HG03175 (cell line): Measurements from ENCODE around the gene SLCO4C1.
"Not testable (repeated sequence)": the region's sequence is repeated elsewhere in the genome, so short reads cannot be mapped to it uniquely, and the experiment has no call there.

Experiments
- ATAC-seq: cut with Tn5 transposase; IDR thresholded peaks from one replicate; pipeline ENCODE4 v1.9.1; 2021; ENCODE audit warnings: mild to moderate bottlenecking, moderate library complexity; ENCODE audit not compliant: unreplicated experiment

The SLCO4C1 gene

GRCh38 chr5:102296178-102296817 lies at the start of gene SLCO4C1:
TSS of gene SLCO4C1 (minus strand) at chr5:102296284. CDS start at chr5:102296262, 22 bp downstream.
- ATAC-seq = peak; percentile 96

DNA sequence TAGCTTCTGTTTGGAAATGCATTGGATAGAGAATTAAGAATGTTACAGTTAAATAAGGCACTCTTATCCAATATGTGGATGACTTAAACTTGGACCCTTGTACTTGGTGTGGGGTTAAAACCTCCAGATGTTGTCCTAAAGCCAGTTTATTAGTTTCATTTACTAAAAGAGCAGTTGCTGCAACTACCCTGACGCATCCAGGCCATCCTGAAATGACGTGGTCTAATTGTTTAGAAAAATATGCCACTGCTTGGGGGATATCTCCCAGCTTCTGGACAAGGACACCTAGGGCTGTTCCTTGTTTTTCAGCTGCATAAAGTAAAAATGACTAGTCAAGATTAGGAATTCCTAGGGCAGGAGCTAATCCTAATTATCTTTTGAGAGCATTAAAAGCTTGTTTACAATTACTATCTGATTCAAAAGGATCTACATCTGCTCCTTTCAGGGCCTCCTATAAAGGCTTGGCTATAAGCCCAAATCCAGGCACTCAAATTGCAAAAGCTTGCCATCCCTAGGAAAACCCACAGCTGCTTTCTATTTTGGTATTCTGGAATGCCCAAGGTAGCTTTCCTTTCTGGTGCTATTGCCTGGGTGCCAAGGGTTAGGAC lies 45.7 kb upstream of the SLCO4C1 start:
- no peak for ATAC-seq

- no peak for ATAC-seq
Observed at GRCh38 chr5:102324714-102325113, 28.6 kb upstream of the SLCO4C1 start.

- ATAC-seq = not testable (repeated sequence)
Observed at GRCh38 chr5:102318801-102319200, 22.7 kb upstream of the SLCO4C1 start.

DNA sequence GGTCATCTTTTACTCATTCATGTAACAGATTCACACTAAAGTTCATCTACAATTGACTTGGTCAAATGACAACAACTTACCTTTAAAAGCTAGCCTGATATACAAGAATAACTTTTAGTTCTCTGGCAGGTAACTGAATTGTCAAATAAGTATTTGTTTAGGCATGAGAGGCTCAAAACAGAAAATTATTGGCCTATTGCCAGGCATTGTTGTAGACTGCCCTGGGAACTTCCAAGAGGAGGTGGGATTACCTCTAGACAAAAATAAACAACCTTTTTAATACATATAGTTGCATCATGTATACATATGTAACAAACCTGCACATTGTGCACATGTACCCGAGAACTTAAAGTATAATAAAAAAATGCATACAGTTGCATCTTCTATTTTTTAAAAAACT lies 18.2 kb upstream of the SLCO4C1 start:
- no peak for ATAC-seq

DNA sequence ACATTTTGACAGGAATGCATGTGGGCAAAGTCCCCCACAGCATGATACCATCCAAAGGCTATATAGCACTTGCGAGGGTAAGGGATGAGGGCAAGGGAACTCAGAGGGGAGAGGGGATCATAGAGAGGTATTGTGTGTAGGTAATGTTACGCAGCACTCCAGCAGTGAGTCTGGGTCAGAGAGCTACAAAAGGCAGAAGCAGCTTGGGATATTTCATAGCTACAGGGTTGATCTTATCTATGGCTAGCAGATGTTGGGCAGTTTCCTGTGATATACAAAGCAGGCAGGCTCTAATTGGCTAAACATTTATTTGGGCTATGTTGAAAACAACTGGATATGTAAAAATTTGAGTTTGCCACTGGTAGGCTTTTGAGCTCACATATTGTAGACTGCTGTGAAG lies 17.8 kb upstream of the SLCO4C1 start:
- ATAC-seq = no peak

DNA sequence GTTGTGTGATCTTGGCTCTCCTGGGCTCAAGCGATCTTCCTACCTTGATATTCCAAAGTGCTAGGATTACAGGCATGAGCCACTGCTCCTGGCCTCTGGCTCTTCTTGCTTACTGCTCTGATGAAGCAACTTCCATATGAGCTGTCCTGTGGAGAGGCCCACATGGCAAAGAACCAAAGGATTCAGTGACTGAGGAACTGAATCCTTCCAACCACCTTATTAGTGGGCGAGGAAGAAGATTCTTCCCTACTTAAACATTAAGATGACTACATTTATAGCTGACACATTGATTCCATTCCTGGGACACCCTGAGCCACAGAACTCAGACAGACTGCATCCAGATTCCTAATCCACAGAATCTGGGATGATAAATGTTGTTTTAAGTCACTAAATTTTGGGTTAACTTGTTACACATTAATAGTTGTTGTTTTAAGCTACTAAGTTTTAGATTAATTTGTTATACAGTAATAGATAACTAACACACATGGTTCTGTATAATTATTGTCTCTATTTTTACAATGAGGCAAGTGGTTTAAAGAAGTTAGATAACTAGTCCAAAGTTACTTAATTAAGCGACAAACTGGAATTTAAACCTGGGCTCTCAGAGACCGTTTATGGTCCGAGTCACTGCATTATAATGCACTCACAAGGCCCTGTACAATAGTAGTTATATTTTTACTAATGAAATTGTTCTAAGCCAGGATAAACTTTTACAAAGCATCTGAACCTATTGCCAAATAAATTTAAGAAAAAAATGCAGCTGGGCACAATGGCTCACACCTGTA lies 16.7 kb upstream of the SLCO4C1 start:
- no peak for ATAC-seq

GRCh38 chr5:102309586-102309985 lies 13.5 kb upstream of the SLCO4C1 start:
- ATAC-seq = no peak

DNA sequence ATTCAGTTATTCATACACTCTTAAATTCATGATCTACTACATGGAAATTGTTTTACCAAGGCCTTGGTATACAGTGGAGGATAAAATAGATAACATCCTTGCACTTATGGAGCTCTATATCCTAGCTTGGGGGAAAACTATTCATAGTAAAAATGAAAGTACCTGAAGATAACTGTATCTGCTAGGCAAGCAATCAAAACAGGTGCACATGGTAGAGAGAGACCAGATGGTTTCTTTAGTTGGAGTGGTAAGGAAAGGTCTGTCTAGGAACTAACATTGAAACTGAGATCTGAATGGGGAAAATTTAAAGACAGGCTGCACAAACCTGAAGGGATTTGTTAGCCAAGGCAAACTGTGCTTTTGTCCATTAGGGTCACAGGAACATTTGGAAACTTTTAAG lies 11.1 kb upstream of the SLCO4C1 start:
- no peak for ATAC-seq

DNA sequence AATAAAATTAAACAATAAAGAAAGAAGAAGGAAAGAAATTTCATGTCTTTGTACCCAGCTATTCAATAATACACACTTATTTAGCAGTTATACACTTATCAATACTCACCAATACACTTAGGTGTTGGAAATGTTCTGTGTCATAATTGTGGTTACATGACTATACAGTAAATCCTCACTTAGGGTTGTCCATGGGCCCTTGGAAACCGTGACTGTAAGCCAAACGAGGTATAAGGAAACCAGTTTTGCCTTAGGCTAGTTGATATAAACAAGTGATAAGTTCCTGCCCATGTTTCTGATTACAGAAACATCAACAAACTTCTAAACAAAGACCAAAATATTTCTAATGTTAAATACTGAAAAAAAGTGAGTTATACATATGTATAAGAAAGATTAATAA lies 10.0 kb upstream of the SLCO4C1 start:
- ATAC-seq = no peak

DNA sequence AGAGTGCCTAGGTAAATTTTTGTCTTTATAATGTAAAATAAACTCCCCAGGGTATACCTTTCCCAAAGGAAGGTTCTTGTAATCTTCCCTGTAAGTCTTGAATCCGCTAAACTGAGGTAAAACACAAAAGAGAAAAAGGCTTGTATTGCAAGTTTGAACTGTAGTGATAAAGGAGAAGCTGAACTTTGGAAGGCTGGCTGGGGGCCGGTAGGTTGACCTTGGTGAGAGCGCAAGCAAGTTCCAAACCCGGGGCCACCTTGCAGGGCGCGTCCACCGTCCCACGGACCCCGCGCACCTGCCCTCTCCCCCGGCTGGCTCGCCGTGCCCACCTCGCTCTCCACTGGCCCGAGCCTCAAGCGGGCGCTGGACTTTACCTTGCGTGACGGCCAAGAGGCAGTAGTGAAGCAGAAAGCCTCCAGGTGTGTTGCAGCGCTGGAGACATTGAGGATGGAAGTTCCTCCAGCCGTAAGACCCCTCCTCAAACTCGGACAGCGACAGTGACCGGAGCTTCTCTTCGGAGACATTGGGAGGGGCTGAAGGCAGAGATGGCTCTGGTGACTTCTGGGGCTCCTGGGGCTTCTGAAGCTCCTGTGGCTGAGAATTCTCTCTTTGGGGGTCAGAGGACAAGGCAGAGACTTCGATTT lies 428 bp downstream of the SLCO4C1 start:
- ATAC-seq = peak; percentile 13

- ATAC-seq = no peak
Observed at GRCh38 chr5:102294886-102295395, 1.1 kb downstream of the SLCO4C1 start.

DNA sequence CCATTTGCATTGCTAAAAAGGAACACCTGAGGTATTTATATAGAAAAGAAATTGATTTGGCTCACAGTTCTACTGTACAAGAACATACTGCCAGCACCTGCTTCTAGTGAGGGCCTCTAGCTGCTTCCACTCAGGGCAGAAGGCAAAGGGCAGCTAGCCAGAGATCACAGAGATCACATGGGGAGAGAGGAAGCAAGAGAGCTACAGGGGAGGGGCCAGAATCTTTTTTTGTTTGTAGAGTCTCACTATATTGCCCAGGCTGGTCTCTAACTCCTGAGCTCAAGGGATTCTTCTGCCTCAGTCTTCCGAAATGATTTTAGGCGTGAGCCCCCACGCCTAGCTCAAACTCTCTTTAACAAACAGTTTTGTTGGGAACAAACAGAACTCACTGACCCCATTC lies 6.1 kb downstream of the SLCO4C1 start:
- ATAC-seq = no peak

- ATAC-seq = no peak
Observed at GRCh38 chr5:102289251-102289899, 6.7 kb downstream of the SLCO4C1 start.

GRCh38 chr5:102288630-102289029 lies 7.5 kb downstream of the SLCO4C1 start:
- no peak for ATAC-seq

- ATAC-seq = no peak
Observed at GRCh38 chr5:102286476-102286875, 9.6 kb downstream of the SLCO4C1 start.

GRCh38 chr5:102283102-102283797 lies 12.8 kb downstream of the SLCO4C1 start:
- ATAC-seq = peak; percentile 59

DNA sequence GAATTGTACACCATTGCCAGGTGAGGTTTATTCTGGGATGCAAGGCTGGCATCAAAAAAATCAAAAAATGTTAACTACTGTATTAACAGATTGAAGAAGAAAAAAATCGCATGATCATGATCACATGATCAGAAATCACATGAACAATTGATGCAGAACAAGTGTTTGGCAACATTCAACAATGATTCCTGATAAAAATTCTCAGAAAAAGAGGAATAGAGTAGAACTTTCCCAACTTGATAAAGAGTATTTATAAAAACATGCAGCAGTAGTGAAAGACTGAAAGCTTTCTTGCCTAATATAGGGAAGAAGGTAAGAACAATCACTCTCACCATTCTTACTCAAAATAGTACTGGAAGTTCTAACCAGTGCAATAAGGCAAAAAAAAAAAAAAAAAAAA lies 16.4 kb downstream of the SLCO4C1 start:
- ATAC-seq = no peak

DNA sequence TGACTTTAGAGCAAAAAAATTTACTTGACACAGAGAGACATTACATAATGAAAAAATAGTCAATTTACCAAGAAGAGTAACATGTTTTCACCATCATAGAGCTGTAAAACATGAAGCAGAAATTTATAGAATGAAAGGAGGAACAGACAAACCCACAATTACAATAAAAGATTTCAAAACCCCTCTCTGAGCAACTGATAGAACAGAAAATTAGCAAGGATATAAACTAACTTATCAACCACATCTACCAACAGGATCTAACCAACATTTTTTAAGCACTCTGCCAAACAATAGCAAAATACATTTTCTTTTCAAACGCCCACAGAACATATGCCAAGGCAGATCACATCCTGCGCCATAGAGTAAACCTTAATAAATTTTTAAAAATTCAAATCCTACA lies 17.9 kb downstream of the SLCO4C1 start:
- ATAC-seq = no peak

- no peak for ATAC-seq
Observed at GRCh38 chr5:102277144-102277543, 18.9 kb downstream of the SLCO4C1 start.
